Astrocyte of the spinal cord (primary cell): ENCODE measurements around the gene DGUOK.

Source experiments
- DNase-seq: peaks from one replicate; pipeline ENCODE4 v3.0.0; 2011; ENCODE audit warnings: low read depth, low spot score
- H3K4me3 ChIP-seq: 2 replicates; pipeline ENCODE4 v1.5.1; 2011; ENCODE audit warnings: low read depth, mild to moderate bottlenecking, low read length, moderate library complexity
- in situ Hi-C: cut with HindIII; loops from 2 replicates; pipeline ENCODE4 v1.10.0; 2017; ENCODE audit warnings: low sequenced_read_pairs
- TF ChIP-seq, protein P1 (sequence below): IDR thresholded peaks from 2 replicates; pipeline ENCODE4 v1.5.1; 2012; ENCODE audit warnings: low read depth, mild to moderate bottlenecking, low read length, inconsistent platforms

The DGUOK gene

DNA sequence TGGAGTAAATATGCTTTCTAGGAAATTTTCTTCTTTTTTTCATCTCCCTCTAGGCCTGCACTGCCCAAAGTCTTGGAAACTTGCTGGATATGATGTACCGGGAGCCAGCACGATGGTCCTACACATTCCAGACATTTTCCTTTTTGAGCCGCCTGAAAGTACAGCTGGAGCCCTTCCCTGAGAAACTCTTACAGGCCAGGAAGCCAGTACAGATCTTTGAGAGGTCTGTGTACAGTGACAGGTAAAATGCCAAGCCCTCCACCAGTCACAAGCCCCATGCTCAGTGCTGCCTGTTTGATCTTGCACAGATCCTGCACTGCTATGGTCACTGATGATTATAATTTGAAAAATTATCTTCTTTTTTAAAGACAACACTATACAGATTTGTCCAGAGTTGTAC is 20.0 kb downstream of the DGUOK start:
- DNase-seq = no peak
- no peak overlapping the region for H3K4me3 ChIP-seq
- in situ Hi-C loops = no loop called here
- TF ChIP-seq, protein P1, sequence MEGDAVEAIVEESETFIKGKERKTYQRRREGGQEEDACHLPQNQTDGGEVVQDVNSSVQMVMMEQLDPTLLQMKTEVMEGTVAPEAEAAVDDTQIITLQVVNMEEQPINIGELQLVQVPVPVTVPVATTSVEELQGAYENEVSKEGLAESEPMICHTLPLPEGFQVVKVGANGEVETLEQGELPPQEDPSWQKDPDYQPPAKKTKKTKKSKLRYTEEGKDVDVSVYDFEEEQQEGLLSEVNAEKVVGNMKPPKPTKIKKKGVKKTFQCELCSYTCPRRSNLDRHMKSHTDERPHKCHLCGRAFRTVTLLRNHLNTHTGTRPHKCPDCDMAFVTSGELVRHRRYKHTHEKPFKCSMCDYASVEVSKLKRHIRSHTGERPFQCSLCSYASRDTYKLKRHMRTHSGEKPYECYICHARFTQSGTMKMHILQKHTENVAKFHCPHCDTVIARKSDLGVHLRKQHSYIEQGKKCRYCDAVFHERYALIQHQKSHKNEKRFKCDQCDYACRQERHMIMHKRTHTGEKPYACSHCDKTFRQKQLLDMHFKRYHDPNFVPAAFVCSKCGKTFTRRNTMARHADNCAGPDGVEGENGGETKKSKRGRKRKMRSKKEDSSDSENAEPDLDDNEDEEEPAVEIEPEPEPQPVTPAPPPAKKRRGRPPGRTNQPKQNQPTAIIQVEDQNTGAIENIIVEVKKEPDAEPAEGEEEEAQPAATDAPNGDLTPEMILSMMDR = no peak

DNA sequence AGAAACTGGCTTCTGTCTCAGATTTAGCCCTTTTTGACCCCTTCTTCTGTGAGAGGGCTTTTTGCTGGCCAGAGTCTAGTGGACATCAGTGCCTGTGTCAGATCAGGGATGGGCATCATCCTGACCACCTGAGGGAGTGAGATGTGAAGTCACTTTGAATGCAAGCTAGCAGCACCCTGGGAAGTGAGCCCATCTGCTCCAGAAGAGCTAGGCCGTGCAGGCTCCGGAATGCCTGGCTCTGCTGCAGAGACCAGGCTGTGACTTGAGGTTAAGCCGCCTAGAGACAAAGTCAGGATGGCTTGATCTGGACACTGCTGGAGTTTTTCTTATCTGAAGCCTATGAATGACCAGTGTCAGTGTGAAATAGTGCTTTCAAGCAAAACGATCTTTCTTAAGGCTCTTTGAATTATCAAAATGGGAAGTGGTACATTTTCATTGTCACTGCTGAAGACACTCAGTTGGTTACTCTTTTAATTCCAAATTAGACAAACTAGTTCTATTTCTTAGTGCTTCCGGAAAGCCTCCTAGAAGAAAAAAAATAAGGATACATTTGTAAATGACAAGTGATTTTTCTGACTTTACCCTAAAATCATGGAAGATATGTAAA is 20.8 kb downstream of the DGUOK start:
- TF ChIP-seq, protein P1 = no peak
- no peak for DNase-seq
- in situ Hi-C loops = no loop called here
- no peak overlapping the region for H3K4me3 ChIP-seq

DNA sequence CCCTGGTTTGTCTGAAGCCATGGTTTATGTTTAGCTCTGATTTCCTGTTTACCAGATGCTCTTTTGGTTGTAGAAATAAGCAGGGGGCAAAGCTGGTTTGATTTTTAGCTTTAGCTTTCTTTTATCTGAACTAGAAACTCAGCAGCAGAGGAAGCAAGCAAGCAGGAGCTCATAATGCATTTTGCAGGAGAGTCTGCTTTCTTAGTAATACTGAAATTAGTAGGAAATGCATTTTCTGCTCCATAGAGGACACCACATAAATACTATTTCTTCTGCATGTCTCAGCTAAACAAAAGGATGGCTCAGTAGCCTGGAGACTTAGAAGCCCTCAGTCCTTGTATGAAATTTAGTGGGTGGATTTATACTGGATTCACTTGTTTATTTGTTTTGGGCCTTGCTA is 23.1 kb downstream of the DGUOK start:
- in situ Hi-C loops = no loop called here
- TF ChIP-seq, protein P1 = no peak
- no peak for DNase-seq
- H3K4me3 ChIP-seq = no peak overlapping the region

DNA sequence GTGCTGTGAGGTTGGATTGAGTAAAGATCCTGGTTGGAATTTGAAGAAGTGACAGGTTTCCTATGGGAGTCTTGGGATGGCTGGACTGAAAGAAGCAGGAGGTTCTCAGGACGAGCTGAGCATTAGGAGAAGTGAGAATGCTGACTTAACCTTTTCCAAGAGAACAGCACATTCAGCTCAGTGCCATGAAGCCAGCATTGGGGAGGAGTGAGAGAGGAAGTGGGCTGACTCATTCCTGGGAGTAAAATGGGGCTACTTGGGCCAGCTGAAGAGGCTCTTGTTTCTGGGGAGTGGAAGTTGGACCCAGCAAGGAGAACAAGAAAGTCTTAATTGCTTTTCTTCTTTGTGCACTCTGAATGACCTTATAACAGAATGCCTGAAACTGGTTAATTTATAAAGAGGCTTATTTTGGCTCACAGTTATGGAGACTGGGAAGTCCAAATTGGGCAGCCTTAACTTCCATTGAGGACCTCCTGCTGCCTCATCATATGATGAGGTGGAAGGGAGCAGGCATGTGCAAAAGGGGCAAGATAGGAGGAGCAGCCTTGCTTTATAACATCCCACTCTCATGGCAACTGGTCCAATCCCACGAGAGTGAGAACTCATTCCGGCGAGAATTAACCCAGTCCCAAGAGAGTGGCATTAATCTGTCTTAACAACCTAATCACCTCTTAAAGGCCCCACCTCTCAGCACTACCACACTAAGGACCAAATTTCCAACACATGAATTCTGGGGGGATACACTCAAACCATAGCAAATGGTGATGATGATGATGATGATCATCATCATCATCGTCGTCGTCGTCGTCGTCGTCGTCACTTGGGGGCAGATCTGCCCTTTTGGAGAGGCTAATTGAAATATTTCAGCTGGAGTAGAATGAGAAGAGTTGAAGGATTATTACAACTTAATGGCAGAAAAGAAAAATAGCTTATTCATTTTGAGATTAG is 26.1 kb downstream of the DGUOK start:
- H3K4me3 ChIP-seq = no peak overlapping the region
- peak; percentile 60 for DNase-seq
- TF ChIP-seq, protein P1 = no peak
- in situ Hi-C loops = no loop called here

DNA sequence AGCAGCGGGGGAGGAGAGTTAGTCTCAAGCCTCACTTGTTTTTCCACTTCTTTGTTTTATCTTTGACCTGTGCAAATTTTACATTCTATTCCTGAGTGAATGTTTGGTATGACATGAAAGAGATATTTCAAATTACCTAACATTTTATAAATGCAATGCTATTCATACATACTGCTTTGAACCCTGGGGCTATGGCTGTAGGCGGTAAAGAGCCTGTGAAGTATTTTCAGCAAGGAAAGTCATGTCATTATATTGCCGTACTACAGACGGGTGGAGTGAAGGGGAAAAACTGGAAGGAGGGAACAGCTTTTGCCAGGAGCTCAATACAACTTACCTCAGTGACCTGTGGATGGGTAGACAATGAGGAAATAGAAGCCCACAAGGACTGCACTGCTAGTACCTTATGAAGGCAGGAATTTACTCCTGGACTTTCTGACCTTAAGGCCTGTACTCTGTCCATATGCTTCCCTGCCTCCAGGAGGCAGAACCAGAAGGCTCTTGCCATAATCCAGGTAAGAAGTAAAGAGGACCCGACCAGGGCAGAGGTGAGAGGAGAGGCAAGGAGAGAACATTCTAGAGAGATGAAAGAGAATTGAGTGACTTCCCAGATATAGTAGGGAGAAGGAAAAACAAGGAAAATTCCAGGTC is 29.7 kb downstream of the DGUOK start:
- in situ Hi-C loops = no loop called here

DNA sequence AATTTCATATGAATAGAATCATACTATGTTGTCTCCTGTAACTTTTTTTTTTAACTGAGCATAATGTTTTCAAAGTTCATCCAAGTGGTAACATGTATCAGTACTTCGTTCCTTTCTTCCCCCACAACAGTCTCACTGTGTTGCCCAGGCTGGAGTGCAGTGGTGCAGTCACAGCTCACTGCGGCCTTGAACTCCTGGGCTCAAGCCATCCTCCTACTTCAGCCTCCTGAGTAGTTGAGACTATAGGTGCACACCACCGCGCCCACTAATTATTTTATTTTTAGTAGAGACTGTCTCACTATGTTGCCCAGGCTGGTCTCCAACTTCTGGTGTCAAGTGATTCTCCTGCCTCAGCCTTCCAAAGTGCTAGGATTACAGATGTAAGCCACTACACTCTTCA is 34.6 kb downstream of the DGUOK start:
- in situ Hi-C loops = no loop called here
- no peak overlapping the region for H3K4me3 ChIP-seq
- no peak for DNase-seq
- TF ChIP-seq, protein P1 = no peak

More for the DNA sequence above, 29.7 kb downstream of the DGUOK start:
- DNase-seq = no peak
- TF ChIP-seq, protein P1 = no peak
- no peak overlapping the region for H3K4me3 ChIP-seq
